Activated naive CD4-positive, alpha-beta T cell treated with anti-CD3 and anti-CD28 coated beads for 36 hours (primary cell): ENCODE data around the gene LST1. TPM values are rescaled to one million over a fixed set of nuclear protein-coding genes. Genes with fewer than 3 reads are reported as not detected.

Source experiments
- CTCF ChIA-PET: fragments of 350-600 bp; sonication (Branson Sonifier 250); formaldehyde crosslinking; loops from one replicate; lab custom pipeline; 2021; ENCODE audit warnings: antibody characterized with exemption; lab: Charles Lee
- DNase-seq: peaks from one replicate; pipeline ENCODE4 v3.0.0-alpha.2; 2020
- H3K27ac Mint-ChIP-seq: one replicate; pipeline ENCODE4 v1.8.0; 2021; ENCODE audit warnings: mild to moderate bottlenecking, mixed read lengths
- H3K27me3 Mint-ChIP-seq: one replicate; pipeline ENCODE4 v1.8.0; 2021; ENCODE audit warnings: low read depth, mixed read lengths
- H3K36me3 Mint-ChIP-seq: one replicate; pipeline ENCODE4 v1.8.0; 2021; ENCODE audit warnings: low read depth, mixed read lengths
- H3K4me1 Mint-ChIP-seq: one replicate; pipeline ENCODE4 v1.8.0; 2021; ENCODE audit warnings: low read depth, mixed read lengths
- H3K4me3 Mint-ChIP-seq: one replicate; pipeline ENCODE4 v1.8.0; 2021; ENCODE audit warnings: mild to moderate bottlenecking, moderate library complexity, mixed read lengths
- H3K9me3 Mint-ChIP-seq: one replicate; pipeline ENCODE4 v1.8.0; 2021; ENCODE audit warnings: mixed read lengths
- intact Hi-C: fragments of 100-400 bp; cut with micrococcal nuclease; formaldehyde crosslinking; loops from one replicate; pipeline ENCODE4 v1.15.1; 2023
- total RNA-seq, 2 experiments: library from RNA; stranded (reverse); gene quantifications; one replicate each; pipeline ENCODE4 v1.2.3, GENCODE V29; 2021

Gene LST1
- total RNA-seq: 10 to 100 TPM; 11.5 to 12.5 TPM

DNA sequence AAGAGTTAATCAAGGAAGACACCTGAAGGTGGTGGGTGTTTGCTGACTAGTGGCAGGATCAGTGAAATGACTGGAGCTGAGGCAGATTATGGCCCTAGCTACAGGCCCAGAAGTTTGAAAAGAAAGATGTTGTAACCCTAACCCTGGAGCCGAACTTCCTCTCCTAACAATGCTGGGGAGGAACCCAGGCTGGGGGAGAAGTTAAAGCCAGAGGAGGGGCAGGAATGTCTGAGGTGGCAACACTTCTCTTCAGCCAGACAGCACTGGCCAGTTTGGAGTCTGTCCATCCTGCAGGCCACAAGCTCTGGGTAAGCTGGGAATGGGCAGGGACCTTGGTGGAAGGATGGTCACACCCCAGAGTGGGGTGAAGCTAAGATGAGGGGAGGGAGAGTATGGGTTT lies at the start of gene LST1:
Gene LST1, plus strand, starts transcription at position 270 of the 400 bp plus-strand sequence. CDS start 1,023 bp downstream, outside the sequence.
- intact Hi-C loops: loop anchor here (5.0 kb wide), 1 partner anchor 384 kb away; no protein-coding TSS in a partner anchor
- peak within 1 kb of the TSS; percentile 81 for H3K4me3 Mint-ChIP-seq
- CTCF ChIA-PET: interaction anchor here (0.5 to 19.5 kb wide), 6 partner anchors 10 to 744 kb away, joined by 3 to 618 read pairs (median 46); partner anchors contain the start of genes ATP6V1G2, DDX39B, NCR3 and NFKBIL1
- H3K27me3 Mint-ChIP-seq: no peaks in the 10 kb centered on the region
- H3K36me3 Mint-ChIP-seq: peaks cover 13% of the 10 kb centered on the region
- H3K27ac Mint-ChIP-seq: peak within 1 kb of the TSS; percentile 91
- peaks cover 57% of the 10 kb centered on the region for H3K4me1 Mint-ChIP-seq
- peak; percentile 32 for DNase-seq
- no peaks in the 10 kb centered on the region for H3K9me3 Mint-ChIP-seq

DNA sequence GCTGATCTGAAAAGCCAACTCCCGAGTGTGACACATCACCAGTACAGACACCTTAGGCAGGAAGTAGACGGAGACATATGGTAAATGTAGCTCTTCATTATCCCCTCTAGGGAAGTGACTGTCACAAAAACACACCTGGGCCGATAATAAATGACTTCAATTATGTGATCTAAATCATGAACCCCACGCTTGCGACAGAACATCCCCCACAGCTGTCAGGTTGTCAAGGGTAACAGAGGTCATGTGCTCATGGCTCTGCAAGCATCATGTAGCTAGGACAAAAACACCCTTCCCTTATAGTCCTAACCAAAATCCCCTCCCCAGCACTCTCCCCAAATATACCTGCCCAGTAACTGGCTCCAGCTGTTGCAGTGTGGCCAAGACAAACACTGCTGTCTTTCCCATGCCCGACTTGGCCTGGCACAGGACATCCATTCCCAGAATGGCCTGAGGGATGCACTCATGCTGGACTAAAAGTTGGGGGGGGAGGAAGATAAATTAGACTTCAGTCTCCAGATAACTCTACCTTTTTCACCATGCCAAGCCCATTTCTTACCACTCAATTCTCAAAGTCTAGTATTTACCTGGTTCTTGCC lies 47.2 kb upstream of the LST1 start:
- DNase-seq: no peak
- H3K27ac Mint-ChIP-seq: peak overlapping the region; percentile 99
- peak overlapping the region; percentile 93 for H3K4me3 Mint-ChIP-seq
- peaks cover 66% of the 10 kb centered on the region for H3K36me3 Mint-ChIP-seq
- H3K4me1 Mint-ChIP-seq: peaks cover 56% of the 10 kb centered on the region
- H3K9me3 Mint-ChIP-seq: no peaks in the 10 kb centered on the region
- CTCF ChIA-PET: interaction anchor here (1.0 to 1.4 kb wide), 4 partner anchors 40 to 60 kb away, joined by 3 to 7 read pairs (median 5); no protein-coding TSS in a partner anchor
- no peaks in the 10 kb centered on the region for H3K27me3 Mint-ChIP-seq
- intact Hi-C loops: no loop called here

DNA sequence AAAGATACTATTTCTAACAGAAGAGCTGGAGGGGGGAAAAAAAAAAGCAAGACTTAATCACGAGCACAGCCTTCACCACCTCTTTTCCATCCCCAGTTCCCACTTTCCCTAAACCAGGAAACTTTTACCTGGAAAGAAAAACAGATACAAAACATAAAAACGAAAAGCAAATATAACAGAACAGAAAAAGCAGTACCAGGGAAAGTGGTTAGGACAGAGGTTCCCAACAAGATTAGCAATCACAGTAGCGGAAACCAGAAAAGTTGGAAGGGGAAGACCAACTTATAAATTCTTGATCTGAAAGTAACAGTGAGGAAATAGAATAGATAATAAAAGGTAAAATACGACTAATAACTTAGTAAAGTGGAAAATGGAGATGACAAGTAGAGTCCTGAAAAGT lies 45.4 kb upstream of the LST1 start:
- no peak for DNase-seq
- intact Hi-C loops: loop anchor here (1.0 to 10.0 kb wide), 4 partner anchors 46 to 923 kb away; partner anchors contain the start of genes GPSM3, MRPS18B, PBX2 and PPP1R10
- H3K4me3 Mint-ChIP-seq: peak overlapping the region; percentile 93
- no peaks in the 10 kb centered on the region for H3K27me3 Mint-ChIP-seq
- H3K27ac Mint-ChIP-seq: peak overlapping the region; percentile 99
- H3K36me3 Mint-ChIP-seq: peaks cover 51% of the 10 kb centered on the region
- H3K4me1 Mint-ChIP-seq: peaks cover 46% of the 10 kb centered on the region
- H3K9me3 Mint-ChIP-seq: no peaks in the 10 kb centered on the region
- CTCF ChIA-PET: interaction anchor here (0.7 to 22.5 kb wide), 9 partner anchors 10 to 143 kb away, joined by 3 to 604 read pairs (median 4); partner anchors contain the start of genes LST1, LTB, NCR3 and TNF

DNA sequence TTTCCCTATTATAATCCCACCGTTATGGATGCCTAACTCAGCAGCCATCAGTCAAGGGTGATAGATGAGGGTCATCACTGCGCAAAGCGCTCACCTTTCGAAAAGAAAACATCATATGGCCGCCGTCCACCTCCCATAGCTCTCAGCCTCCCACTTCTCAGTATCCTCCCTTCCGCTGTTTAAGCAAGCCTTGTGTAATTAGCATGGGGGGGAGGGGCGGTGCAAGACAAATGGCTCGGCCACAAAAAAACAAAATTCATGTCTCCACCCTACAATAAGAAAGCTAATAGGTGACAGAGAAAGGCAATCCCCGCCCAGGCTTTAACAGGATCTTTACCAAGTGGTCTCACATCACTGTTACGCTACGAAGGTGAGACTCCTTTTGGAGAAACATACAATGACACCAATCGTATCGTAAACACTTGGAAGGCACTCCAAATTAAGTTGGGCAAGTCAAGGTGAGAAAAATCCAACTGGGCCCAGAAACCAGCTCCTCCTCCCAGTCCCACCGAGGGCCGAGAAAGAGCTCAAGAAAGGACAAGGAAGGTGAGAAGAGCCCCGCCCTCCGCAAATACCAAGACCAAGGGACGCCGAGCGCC lies 44.9 kb upstream of the LST1 start:
- Mint-ChIP-seq H3K36me3 (peaks cover 45% of the 10 kb centered on the region), H3K4me3 (peak overlapping the region; percentile 93), H3K9me3 (no peaks in the 10 kb centered on the region), H3K27me3 (no peaks in the 10 kb centered on the region), H3K4me1 (peaks cover 41% of the 10 kb centered on the region), H3K27ac (peak overlapping the region; percentile 99)
- intact Hi-C loops: loop anchor here (1.0 to 10.0 kb wide), 4 partner anchors 47 to 924 kb away; partner anchors contain the start of genes GPSM3, MRPS18B, PBX2 and PPP1R10
- CTCF ChIA-PET: interaction anchor here (0.6 to 22.5 kb wide), 12 partner anchors 10 to 842 kb away, joined by 3 to 604 read pairs (median 4); partner anchors contain the start of genes LST1, LTB, NCR3 and TNF
- DNase-seq: peak; percentile 77

DNA sequence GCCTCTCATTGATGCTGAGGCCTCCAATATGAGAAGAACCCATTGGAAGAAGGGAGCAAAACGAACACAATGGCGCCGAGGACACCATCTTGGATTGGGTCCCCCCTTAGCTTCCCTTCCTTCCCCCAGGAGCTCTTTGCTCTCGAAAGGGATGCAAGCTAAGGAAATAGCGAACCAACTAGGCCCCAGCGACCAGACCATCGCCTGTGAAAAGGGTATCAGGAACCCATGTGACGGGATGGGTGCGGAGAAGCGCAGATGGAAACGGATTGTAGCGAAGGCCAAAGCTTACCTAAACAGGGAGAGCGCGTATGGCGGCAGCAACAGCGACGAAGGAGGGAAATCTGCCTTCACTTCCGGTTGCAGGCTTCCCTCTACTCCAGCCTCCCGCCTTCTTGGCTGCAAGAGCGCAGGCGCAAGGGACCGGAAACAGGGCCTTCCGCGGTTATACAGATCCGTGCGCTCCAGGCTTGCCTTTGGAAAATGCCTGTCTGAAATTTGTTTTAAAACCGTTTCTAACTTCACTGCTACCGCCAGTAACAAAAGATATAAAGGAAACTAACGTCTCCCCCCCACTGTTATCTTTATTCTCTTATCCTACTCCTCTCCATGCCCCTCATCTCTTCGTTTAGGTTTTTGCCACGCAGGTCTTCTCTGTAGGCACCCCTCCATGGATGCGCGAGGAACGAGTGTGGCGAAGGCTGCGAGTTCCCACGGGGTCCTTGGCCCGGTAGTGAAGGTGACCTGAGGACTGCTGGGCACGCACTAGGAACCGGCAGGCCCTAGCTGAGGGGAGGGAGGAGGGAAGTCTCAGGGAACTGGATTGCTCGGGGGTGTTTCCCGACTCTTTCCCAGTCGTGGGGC lies 44.2 kb upstream of the LST1 start, which contains the start of gene DDX39B:
Gene DDX39B, minus strand, starts transcription at position 346 of the 864 bp plus-strand sequence. CDS start 1,471 bp downstream, outside the sequence.
- peak within 1 kb of the TSS; percentile 93 for H3K4me3 Mint-ChIP-seq
- no peaks in the 10 kb centered on the region for H3K27me3 Mint-ChIP-seq
- peaks cover 40% of the 10 kb centered on the region for H3K4me1 Mint-ChIP-seq
- peaks cover 38% of the 10 kb centered on the region for H3K36me3 Mint-ChIP-seq
- peak within 1 kb of the TSS; percentile 99 for H3K27ac Mint-ChIP-seq
- CTCF ChIA-PET: interaction anchor here (0.6 to 22.5 kb wide), 11 partner anchors 9 to 843 kb away, joined by 3 to 604 read pairs (median 3); partner anchors contain the start of genes LST1, LTB, NCR3 and TNF
- H3K9me3 Mint-ChIP-seq: no peaks in the 10 kb centered on the region
- DNase-seq: peak; percentile 95
- intact Hi-C loops: loop anchor here (1.0 to 10.0 kb wide), 7 partner anchors 45 to 925 kb away; partner anchors contain the start of genes BAG6, GPSM3, MRPS18B and PBX2

DNA sequence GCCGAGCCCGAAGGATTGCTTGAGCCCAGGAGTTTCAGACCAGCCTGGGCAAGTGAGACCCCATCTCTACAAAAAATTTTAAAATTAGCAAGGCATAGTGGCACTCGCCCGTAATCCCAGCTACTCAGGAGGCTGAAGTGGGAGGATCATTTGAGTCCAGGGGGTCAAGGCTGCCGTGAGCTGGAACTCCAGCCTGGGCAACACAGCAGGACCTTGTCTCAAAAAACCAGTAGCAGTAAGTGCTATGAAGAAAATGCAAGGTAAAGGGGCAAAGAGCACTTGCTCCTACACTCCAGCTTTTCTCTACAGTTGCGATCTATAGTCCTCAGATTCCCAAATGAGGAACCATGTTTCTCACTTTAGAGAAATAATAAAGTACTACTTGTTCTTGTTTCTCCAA lies 42.4 kb upstream of the LST1 start:
- Mint-ChIP-seq H3K27me3 (no peaks in the 10 kb centered on the region), H3K9me3 (no peaks in the 10 kb centered on the region), H3K36me3 (peaks cover 29% of the 10 kb centered on the region), H3K4me1 (peaks cover 38% of the 10 kb centered on the region), H3K27ac (peak overlapping the region; percentile 99), H3K4me3 (no peak overlapping the region)
- no peak for DNase-seq
- CTCF ChIA-PET: interaction anchor here (15.3 to 22.5 kb wide), 2 partner anchors 38 to 54 kb away, joined by 442 to 604 read pairs; partner anchors contain the start of genes LST1, LTB, NCR3 and TNF
- intact Hi-C loops: loop anchor here (5.0 to 10.0 kb wide), 2 partner anchors 651 to 926 kb away; partner anchors contain the start of genes GPSM3, MRPS18B, PBX2 and PPP1R10

DNA sequence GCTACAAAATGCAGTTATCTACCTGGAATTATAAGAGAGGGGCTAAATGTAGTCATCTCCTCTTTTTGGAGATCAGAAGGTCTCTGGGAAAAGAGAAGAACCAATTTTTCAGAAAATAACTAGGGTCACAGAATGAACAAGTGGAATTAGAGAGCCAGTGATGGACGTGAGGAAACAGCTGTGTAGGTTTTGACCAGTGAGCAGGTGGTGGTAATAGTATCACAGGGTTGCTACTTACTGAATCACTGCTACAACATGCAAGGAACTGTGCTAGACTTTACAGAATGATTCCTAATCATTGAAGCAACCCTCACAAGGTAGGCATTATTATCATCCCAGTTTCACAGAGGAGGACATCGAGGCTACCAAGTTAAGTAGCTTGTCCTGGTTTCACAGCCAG lies 41.4 kb upstream of the LST1 start:
- Mint-ChIP-seq H3K36me3 (peaks cover 20% of the 10 kb centered on the region), H3K9me3 (no peaks in the 10 kb centered on the region), H3K4me1 (peaks cover 35% of the 10 kb centered on the region), H3K27ac (no peak overlapping the region), H3K27me3 (no peaks in the 10 kb centered on the region), H3K4me3 (no peak overlapping the region)
- DNase-seq: no peak
- CTCF ChIA-PET: interaction anchor here (15.3 to 22.5 kb wide), 2 partner anchors 37 to 53 kb away, joined by 442 to 604 read pairs; partner anchors contain the start of genes LST1, LTB, NCR3 and TNF
- intact Hi-C loops: loop anchor here (5.0 to 10.0 kb wide), 2 partner anchors 650 to 927 kb away; partner anchors contain the start of genes GPSM3, MRPS18B, PBX2 and PPP1R10

DNA sequence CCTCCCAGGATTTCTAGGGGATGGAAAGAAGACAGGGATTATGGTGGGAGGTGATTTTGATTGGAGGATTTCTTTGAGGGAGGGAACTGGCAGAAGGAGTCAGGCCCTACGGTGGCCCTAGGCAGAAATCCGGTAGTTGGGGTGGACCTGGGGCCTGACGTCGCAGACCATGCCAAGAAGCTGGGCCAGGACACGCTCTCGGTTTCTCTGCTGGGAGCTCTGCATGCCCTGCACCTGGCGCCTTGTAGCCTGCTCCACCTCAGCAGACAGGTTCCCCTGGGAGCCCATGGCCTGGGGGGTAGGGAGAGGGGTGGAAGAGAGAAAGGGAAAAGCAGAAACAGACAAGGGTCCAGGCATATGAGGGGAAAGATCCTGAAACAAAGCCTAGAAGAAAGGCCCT lies 40.8 kb upstream of the LST1 start:
- Mint-ChIP-seq H3K36me3 (peaks cover 16% of the 10 kb centered on the region), H3K4me3 (no peak overlapping the region), H3K27me3 (no peaks in the 10 kb centered on the region), H3K27ac (no peak overlapping the region), H3K9me3 (no peaks in the 10 kb centered on the region), H3K4me1 (peaks cover 31% of the 10 kb centered on the region)
- CTCF ChIA-PET: interaction anchor here (1.1 to 22.5 kb wide), 4 partner anchors 26 to 77 kb away, joined by 5 to 604 read pairs (median 224); partner anchors contain the start of genes LST1, LTB, NCR3 and TNF
- intact Hi-C loops: loop anchor here (10.0 kb wide), 1 partner anchor 650 kb away; the partner anchor contains the start of genes GPSM3 and PBX2
- DNase-seq: no peak

DNA sequence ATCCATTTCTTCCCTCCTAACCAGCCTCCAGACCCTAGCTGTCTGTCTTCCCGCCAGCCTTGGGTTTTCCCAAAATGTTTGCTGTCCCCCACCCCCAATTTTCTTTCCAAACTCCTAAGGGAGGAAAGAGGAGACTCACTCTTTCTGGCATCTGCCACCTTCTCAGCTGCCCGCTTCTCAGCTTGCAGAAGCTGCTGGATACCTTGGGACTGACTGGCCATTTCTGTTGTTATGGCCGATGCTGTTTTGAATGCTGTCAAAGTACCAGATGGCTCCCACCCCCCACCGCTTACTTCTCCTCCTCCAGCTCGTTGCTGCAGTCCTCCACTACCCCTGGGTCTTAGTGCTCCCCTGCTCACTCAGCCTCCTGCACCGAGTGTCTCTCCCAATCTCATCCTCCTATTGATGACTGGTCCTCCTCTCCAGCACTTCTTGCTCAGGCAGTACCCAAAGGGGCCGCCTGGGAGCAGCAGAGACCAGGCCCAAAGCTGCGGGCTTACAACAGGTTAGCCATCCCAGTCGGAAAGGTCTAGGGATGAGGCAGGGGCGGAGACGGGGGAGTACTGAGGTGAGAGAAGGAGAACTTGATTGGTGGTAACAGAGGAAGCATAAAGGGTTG lies 39.6 kb upstream of the LST1 start, which contains the start of gene ATP6V1G2:
Gene ATP6V1G2, minus strand, starts transcription at position 270 of the 619 bp plus-strand sequence. Its CDS starts 49 bp downstream, at position 221.
- peak within 1 kb of the TSS; percentile 88 for H3K4me3 Mint-ChIP-seq
- peaks cover 38% of the 10 kb centered on the region for H3K4me1 Mint-ChIP-seq
- H3K36me3 Mint-ChIP-seq: peaks cover 10% of the 10 kb centered on the region
- H3K9me3 Mint-ChIP-seq: no peaks in the 10 kb centered on the region
- no peaks in the 10 kb centered on the region for H3K27me3 Mint-ChIP-seq
- intact Hi-C loops: loop anchor here (1.0 to 10.0 kb wide), 7 partner anchors 52 to 648 kb away; partner anchors contain the start of genes GPSM3, HSPA1B, MICA and NELFE
- H3K27ac Mint-ChIP-seq: peak within 1 kb of the TSS; percentile 94
- DNase-seq: peak; percentile 96
- CTCF ChIA-PET: interaction anchor here (0.6 to 22.5 kb wide), 10 partner anchors 11 to 318 kb away, joined by 3 to 604 read pairs (median 4); partner anchors contain the start of genes LST1, LTB, NCR3 and TNF

DNA sequence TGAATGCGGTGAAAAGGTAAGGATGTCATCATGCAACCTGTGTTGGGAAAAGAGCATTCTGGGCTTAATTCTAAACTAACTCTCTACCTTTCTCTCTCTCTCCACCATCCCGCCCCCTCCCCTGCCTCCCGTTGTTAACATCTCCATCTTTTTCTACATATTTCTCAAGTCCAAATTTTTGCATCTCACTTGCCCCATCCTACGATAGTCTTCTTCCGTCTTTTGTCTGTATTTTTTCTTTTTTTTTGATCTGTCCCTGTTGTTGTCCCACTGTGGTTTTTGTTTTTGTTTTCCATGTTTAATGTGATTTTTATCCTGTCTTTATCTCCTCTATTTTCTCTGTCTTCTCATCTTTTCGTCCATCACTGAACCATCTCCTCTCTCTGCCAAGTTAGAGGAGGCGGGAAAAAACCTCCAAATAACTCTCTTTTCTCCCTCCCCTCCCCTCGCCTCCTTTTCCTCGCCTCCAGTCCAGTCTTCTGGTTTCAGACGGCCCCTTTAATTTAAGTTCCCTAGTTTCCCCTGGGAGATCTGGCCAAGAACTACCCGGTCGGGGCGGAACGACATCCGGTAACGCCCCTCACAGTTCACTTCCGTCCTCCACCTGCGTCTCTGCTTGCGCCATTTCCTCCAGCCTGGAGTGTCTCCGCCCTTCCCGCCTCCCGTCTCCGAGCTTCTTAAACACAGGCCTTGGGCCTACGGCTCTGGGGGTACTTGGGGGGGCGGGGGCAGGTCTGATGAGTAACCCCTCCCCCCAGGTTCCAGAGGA lies 38.9 kb upstream of the LST1 start, which contains the start of gene NFKBIL1:
Gene NFKBIL1, plus strand, starts transcription at position 651 of the 769 bp plus-strand sequence. Its CDS starts 87 bp downstream, at position 738.
- Mint-ChIP-seq H3K9me3 (no peaks in the 10 kb centered on the region), H3K27me3 (no peaks in the 10 kb centered on the region), H3K27ac (peak within 1 kb of the TSS; percentile 94), H3K4me1 (peaks cover 43% of the 10 kb centered on the region), H3K4me3 (peak within 1 kb of the TSS; percentile 88), H3K36me3 (peaks cover 8% of the 10 kb centered on the region)
- peak; percentile 96 for DNase-seq
- CTCF ChIA-PET: interaction anchor here (1.4 to 22.5 kb wide), 5 partner anchors 13 to 84 kb away, joined by 4 to 604 read pairs (median 7); partner anchors contain the start of genes LST1, LTB, NCR3 and TNF
- intact Hi-C loops: loop anchor here (1.0 to 10.0 kb wide), 14 partner anchors 21 to 648 kb away; partner anchors contain the start of genes ABHD16A, BAG6, GPSM3 and HSPA1B
